Rectal smooth muscle tissue (tissue), 1 donor: ENCODE measurements around the gene BARHL1.

Experiments
- H3K27ac ChIP-seq: one replicate; pipeline ENCODE4 v1.7.0; 2013; ENCODE audit warnings: low read depth, low read length, inconsistent platforms
- H3K27me3 ChIP-seq: one replicate; pipeline ENCODE4 v1.7.0; 2013; ENCODE audit warnings: low read length; ENCODE audit not compliant: control insufficient read depth, insufficient read depth
- H3K36me3 ChIP-seq: one replicate; pipeline ENCODE4 v1.7.0; 2013; ENCODE audit warnings: low read length; ENCODE audit not compliant: control insufficient read depth, insufficient read depth
- H3K4me1 ChIP-seq: one replicate; pipeline ENCODE4 v1.7.0; 2013; ENCODE audit warnings: low read length; ENCODE audit not compliant: control insufficient read depth, insufficient read depth
- H3K4me3 ChIP-seq: one replicate; pipeline ENCODE4 v1.7.0; 2013; ENCODE audit warnings: low read length
- H3K9ac ChIP-seq: one replicate; pipeline ENCODE4 v1.7.0; 2013; ENCODE audit warnings: low read length

BARHL1 gene

DNA sequence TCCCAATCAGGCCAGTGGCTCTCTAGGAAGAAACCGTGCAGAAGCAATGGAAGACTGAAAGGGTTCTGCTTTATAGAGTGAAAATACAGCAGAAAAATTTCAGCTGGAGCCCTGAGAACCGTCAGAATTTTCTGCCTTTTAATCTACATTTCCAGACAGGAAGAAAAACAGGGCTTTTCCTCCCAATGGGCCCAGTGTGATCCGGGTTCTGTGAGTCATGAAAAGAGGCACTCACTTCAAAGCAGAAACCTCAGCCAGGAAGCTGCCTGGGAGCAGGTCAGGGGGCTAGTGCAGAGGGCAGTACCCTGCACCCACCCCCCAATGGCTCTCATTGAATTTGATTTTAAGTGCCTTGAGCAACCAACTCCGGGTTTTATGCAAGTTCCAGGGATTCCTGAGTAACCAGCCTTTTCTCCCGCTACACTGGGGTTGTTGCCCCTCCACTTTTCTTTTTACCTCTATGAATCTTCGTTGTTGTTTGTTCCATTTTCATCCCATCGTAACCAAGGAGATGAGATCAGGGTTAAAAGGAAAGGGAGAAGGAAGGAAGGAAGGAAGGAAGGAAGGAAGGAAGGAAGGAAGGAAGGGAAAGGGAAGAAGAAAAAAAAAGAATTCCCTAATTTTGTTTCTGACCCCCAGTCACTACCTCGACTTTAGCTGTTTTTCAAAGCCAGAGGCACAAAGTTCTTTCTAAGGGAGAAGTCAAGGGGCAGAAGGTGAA is 1.3 kb downstream of the BARHL1 start:
- Histone ChIP-seq H3K4me1 (peaks cover 2% of the 10 kb centered on the region), H3K9ac (no peak overlapping the region), H3K27ac (no peak overlapping the region), H3K27me3 (peaks cover 77% of the 10 kb centered on the region), H3K36me3 (no peaks in the 10 kb centered on the region), H3K4me3 (no peak overlapping the region)

DNA sequence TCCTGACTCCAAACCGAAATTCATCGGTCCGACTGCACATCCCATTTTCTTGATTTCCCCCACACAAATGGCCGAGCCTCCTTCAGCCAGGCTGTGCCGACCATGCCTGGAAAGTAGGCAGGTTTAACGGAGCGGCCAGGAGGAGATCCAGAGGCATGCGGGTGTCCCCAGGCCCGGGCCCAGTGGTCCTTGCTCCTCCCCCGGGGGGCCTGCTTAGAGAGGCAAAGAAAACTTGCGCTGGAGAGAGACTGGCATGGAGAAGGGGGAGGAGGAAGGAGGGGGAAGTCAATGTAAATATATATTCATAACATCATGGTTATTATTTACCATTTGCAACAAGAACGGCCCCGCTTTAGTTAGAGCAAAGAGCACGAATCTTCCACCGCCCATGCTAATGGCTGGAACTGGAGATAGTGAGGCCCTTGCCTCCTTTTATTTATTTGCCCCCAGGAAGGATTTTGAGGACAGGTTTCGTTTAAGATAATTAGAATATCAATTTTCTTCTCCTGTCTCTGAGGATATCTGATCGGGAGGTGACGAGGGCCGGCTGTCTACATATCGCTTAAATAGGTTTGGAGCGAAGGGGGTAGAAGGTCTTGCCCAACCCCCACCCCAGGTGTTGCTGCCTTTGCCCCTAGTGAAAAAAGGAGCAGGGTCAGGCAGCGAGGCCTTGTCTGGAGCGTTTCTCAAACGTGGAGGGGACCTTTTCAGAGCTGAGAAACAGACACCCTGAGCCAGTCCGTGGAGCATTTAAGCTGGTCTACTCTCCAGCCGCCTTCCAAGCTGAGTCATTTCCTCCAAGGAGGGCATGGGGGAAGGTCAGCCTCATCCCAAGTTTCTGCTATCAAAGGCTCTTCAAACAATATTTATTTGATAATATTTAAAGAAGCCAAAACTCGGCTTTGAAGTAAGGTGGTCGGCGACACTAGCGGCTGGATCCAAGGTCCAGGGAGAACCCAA is 2.5 kb downstream of the BARHL1 start:
- Histone ChIP-seq H3K27me3 (peaks cover 72% of the 10 kb centered on the region), H3K27ac (no peak overlapping the region), H3K9ac (no peak overlapping the region), H3K36me3 (no peaks in the 10 kb centered on the region), H3K4me1 (peaks cover 2% of the 10 kb centered on the region), H3K4me3 (no peak overlapping the region)

- Histone ChIP-seq H3K36me3 (no peaks in the 10 kb centered on the region), H3K27ac (no peak overlapping the region), H3K4me1 (peaks cover 2% of the 10 kb centered on the region), H3K27me3 (peaks cover 65% of the 10 kb centered on the region), H3K9ac (no peak overlapping the region), H3K4me3 (no peak overlapping the region)
Measured at GRCh38 chr9:132585954-132586829, 3.8 kb downstream of the BARHL1 start.

- no peak overlapping the region for H3K27ac ChIP-seq
- H3K36me3 ChIP-seq: no peaks in the 10 kb centered on the region
- peaks cover 61% of the 10 kb centered on the region for H3K27me3 ChIP-seq
- H3K9ac ChIP-seq: no peak overlapping the region
- no peaks in the 10 kb centered on the region for H3K4me1 ChIP-seq
- H3K4me3 ChIP-seq: no peak overlapping the region
Measured at GRCh38 chr9:132586830-132587591, 4.6 kb downstream of the BARHL1 start.

DNA sequence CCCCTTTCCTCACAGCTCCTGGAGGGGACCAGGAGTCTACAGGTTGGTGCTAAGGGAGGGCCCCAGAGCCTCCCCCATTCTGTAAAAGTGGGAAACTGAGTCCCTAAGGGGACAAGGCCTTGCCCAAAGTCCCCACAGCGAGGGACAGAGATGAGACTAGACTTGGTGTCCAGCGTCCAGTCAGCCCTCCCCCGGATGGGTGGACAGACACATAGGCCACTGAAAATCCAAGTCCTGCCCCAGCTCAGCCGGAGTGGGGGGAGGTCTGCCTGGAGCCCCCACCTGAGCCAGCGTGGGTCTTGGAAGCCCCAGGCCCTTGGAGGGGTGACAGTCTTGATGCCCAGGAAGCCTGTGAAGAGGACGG is 5.2 kb downstream of the BARHL1 start:
- Histone ChIP-seq H3K4me1 (no peaks in the 10 kb centered on the region), H3K36me3 (no peaks in the 10 kb centered on the region), H3K4me3 (no peak overlapping the region), H3K27me3 (peaks cover 63% of the 10 kb centered on the region), H3K27ac (no peak overlapping the region), H3K9ac (no peak overlapping the region)

DNA sequence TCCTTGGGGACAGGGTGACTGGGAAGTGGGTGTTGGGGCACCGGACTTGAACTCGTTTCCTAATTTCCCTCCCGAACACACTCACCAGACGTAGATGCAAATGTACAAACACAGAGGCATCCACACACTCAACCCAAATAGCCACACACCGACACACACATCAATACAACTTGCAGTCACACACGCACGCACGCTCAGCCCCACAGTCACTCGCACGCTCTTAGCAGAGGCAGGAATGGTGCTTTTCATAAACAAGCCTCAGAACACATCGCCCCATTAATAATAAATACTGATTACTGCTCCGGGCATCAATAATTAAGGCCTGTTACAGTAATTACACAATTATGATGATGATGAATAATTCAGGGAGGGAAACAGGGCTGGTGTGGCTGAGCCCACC is 5.7 kb downstream of the BARHL1 start:
- H3K4me1 ChIP-seq: no peaks in the 10 kb centered on the region
- no peak overlapping the region for H3K9ac ChIP-seq
- no peak overlapping the region for H3K27ac ChIP-seq
- peaks cover 58% of the 10 kb centered on the region for H3K27me3 ChIP-seq
- no peaks in the 10 kb centered on the region for H3K36me3 ChIP-seq
- H3K4me3 ChIP-seq: no peak overlapping the region

GRCh38 chr9:132588501-132589147 is 6.2 kb downstream of the BARHL1 start:
- H3K36me3 ChIP-seq: no peaks in the 10 kb centered on the region
- no peaks in the 10 kb centered on the region for H3K4me1 ChIP-seq
- H3K4me3 ChIP-seq: no peak overlapping the region
- H3K9ac ChIP-seq: no peak overlapping the region
- H3K27ac ChIP-seq: no peak overlapping the region
- peaks cover 54% of the 10 kb centered on the region for H3K27me3 ChIP-seq

- H3K4me3 ChIP-seq: no peak overlapping the region
- H3K4me1 ChIP-seq: no peaks in the 10 kb centered on the region
- H3K36me3 ChIP-seq: no peaks in the 10 kb centered on the region
- H3K27ac ChIP-seq: no peak overlapping the region
- peaks cover 48% of the 10 kb centered on the region for H3K27me3 ChIP-seq
- no peak overlapping the region for H3K9ac ChIP-seq
Measured at GRCh38 chr9:132589148-132590036, 7.0 kb downstream of the BARHL1 start.

GRCh38 chr9:132590037-132590317 is 7.6 kb downstream of the BARHL1 start:
- Histone ChIP-seq H3K9ac (no peak overlapping the region), H3K36me3 (no peaks in the 10 kb centered on the region), H3K27me3 (peaks cover 44% of the 10 kb centered on the region), H3K4me3 (no peak overlapping the region), H3K4me1 (no peaks in the 10 kb centered on the region), H3K27ac (no peak overlapping the region)

- Histone ChIP-seq H3K36me3 (no peaks in the 10 kb centered on the region), H3K9ac (no peak overlapping the region), H3K4me1 (no peaks in the 10 kb centered on the region), H3K4me3 (no peak overlapping the region), H3K27ac (no peak overlapping the region), H3K27me3 (peaks cover 39% of the 10 kb centered on the region)
Measured at GRCh38 chr9:132590318-132591182, 8.1 kb downstream of the BARHL1 start.
